Stimulated activated naive CD8-positive, alpha-beta T cell treated with anti-CD3 and anti-CD28 coated beads, Interleukin-15, Interleukin-2, amounts not matched to agents 100 ng/mL and 50 ng/mL, for 24 hours (primary cell): ENCODE measurements around the gene YY1.
"Not testable (repeated sequence)": the region's sequence is repeated elsewhere in the genome, so short reads cannot be mapped to it uniquely, and the experiment has no call there.

Source experiments
- H3K27ac Mint-ChIP-seq: one replicate; pipeline ENCODE4 v1.8.0; 2021; ENCODE audit warnings: mild to moderate bottlenecking, mixed read lengths
- H3K27me3 Mint-ChIP-seq: one replicate; pipeline ENCODE4 v1.8.0; 2021; ENCODE audit warnings: mixed read lengths
- H3K36me3 Mint-ChIP-seq: one replicate; pipeline ENCODE4 v1.8.0; 2021; ENCODE audit warnings: low read depth, mixed read lengths
- H3K4me1 Mint-ChIP-seq: one replicate; pipeline ENCODE4 v1.8.0; 2021; ENCODE audit warnings: low read depth, mixed read lengths
- H3K4me3 Mint-ChIP-seq: one replicate; pipeline ENCODE4 v1.8.0; 2021; ENCODE audit warnings: mild to moderate bottlenecking, mixed read lengths
- H3K9me3 Mint-ChIP-seq: one replicate; pipeline ENCODE4 v1.8.0; 2021; ENCODE audit warnings: mixed read lengths

Gene YY1

GRCh38 chr14:100282766-100283419, 43.9 kb downstream of the YY1 start:
- peaks cover 34% of the 10 kb centered on the region for H3K4me1 Mint-ChIP-seq
- no peaks in the 10 kb centered on the region for H3K9me3 Mint-ChIP-seq
- peak overlapping the region; percentile 55 for H3K27ac Mint-ChIP-seq
- no peak overlapping the region for H3K4me3 Mint-ChIP-seq
- H3K36me3 Mint-ChIP-seq: peaks cover 12% of the 10 kb centered on the region
- no peaks in the 10 kb centered on the region for H3K27me3 Mint-ChIP-seq

DNA sequence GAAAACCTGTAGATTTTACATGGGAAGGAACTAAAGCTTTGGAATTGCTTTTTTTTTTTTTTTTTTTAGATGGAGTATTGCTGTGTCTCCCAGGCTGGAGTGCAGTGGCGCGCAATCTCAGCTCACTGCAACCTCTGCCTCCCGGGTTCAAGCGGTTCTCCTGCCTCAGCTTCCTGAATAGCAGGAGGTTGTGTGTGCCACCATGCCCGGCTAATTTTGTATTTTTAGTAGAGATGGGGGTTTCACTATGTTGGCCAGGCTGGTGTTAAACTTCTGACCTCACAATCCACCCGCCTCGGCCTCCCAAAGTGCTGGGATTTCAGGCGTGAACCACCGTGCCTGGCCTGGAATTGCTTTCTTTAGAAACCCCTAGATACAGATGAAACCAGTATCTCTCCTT, 44.5 kb downstream of the YY1 start:
- H3K4me3 Mint-ChIP-seq, H3K27me3 Mint-ChIP-seq, H3K9me3 Mint-ChIP-seq, H3K27ac Mint-ChIP-seq: not testable (repeated sequence)
- Mint-ChIP-seq H3K36me3 (peaks cover 12% of the 10 kb centered on the region), H3K4me1 (peaks cover 29% of the 10 kb centered on the region)

DNA sequence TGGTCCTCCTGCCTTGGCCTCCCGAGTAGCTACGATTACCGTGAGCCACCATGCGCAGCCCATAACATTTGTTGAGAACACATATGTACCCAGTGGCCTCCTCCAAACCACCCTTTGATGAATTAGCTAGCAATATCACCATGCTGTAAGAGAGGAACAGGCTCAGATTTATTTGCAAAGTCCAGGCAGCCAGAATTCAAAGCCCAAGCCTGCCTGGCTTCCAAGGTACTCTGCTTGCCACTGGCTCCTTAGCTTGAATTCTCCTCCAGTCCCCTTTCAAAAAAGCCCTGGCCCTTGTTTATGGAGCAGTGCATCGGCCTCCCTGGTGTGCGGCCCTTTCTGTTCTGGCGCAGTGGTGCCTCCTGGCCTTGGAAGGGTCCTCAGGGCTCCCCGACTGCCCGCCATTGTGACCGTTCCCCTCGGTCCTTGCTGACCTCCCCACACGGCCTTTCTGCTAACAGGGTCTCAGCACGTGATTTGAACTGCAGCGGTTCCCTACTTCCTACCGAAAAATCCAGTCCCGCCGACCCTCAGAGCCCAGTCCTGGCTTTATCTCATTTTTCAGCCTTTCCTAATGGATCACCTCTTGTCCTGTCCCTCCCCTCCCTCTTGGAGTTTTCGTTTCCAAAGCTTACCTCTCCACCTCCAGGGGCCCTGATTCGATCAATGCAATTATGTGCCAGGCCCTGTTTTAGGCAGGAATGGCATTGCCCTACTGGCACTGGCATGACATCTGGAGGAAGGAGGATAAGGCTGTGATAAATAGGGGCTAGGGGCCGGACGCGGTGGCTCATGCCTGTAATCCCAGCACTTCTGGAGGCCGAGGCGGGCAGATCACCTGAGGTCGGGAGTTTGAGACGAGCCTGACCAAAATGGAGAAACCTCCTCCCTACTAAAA, 45.3 kb downstream of the YY1 start:
- H3K27me3 Mint-ChIP-seq: no peaks in the 10 kb centered on the region
- peaks cover 12% of the 10 kb centered on the region for H3K36me3 Mint-ChIP-seq
- peak overlapping the region; percentile 21 for H3K27ac Mint-ChIP-seq
- H3K9me3 Mint-ChIP-seq: no peaks in the 10 kb centered on the region
- H3K4me1 Mint-ChIP-seq: peaks cover 21% of the 10 kb centered on the region
- H3K4me3 Mint-ChIP-seq: peak overlapping the region; percentile 47

DNA sequence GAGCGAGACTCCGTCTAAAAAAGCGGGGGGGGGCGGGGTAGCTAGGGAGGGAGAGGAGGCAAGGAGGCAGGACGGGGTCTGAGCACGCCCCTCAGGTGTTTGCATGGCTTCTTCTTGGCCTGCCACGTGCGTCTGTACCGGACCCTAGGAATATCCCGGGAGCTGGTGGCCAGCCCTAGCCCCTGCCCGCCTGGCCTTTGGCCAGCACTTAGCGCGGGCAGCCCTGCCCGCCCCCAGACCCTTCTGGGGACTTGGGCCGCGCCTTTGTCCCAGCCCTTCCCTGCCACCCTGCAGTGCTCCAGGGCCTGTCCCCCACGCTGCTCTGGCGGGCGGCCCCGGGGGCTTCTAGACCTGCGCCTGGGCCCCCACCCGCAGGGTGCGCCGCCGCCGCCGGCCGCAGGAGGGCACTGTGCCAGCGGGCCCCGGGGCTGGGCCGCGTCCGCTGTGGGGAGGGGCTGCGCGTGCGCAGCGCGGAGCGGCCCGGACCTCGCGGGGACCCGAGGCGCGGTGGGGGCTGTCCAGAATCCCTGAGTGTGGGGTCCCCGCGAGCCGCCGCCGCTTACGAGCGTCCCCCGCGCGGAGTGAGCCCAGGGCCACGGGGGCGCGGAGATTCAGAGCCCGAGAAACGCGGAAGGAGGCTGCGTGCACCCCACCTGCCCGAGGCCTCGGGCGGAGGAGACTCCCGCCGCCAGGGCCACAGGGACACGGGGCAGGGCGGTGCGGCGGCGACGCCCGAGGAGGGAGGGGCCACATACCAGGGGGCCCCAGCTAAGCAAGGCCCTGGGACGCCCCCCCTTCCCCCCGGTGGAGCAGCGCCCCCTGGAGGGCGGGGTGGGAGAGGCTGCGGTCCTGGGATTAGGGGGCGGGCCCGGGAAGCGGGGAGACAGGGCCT, 46.3 kb downstream of the YY1 start:
- Mint-ChIP-seq H3K4me1 (peaks cover 14% of the 10 kb centered on the region), H3K4me3 (peak overlapping the region; percentile 80), H3K27ac (no peak overlapping the region)

GRCh38 chr14:100285913-100286400, 47.0 kb downstream of the YY1 start:
- Mint-ChIP-seq H3K4me1 (peaks cover 9% of the 10 kb centered on the region), H3K27ac (peak overlapping the region; percentile 75), H3K9me3 (no peaks in the 10 kb centered on the region), H3K4me3 (peak overlapping the region; percentile 80), H3K36me3 (no peaks in the 10 kb centered on the region), H3K27me3 (no peaks in the 10 kb centered on the region)

More for the DNA sequence above, 46.3 kb downstream of the YY1 start:
- Mint-ChIP-seq H3K36me3 (peaks cover 5% of the 10 kb centered on the region), H3K27me3 (no peaks in the 10 kb centered on the region), H3K9me3 (no peaks in the 10 kb centered on the region)

- no peak overlapping the region for H3K4me3 Mint-ChIP-seq
- peaks cover 9% of the 10 kb centered on the region for H3K4me1 Mint-ChIP-seq
- H3K27me3 Mint-ChIP-seq: no peaks in the 10 kb centered on the region
- H3K9me3 Mint-ChIP-seq: no peaks in the 10 kb centered on the region
- H3K36me3 Mint-ChIP-seq: no peaks in the 10 kb centered on the region
- H3K27ac Mint-ChIP-seq: no peak overlapping the region
Observed at GRCh38 chr14:100286484-100287191, 47.7 kb downstream of the YY1 start.

- Mint-ChIP-seq H3K4me3 (no peak overlapping the region), H3K27ac (no peak overlapping the region), H3K36me3 (no peaks in the 10 kb centered on the region)
Observed at GRCh38 chr14:100287202-100287997, 48.5 kb downstream of the YY1 start.

DNA sequence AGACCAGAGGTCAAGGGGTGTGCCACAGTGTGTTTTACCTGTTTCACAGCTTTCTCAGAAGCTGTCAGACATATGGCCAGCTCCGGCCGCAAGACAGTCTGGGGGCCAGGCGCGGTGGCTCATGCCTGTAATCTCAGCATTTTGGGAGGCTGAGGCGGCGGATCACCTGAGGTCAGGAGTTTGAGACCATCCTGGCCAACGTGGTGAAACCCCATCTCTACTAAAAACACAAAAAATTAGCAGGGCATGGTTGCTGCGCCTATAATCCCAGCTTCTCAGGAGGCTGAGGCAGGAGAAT, 49.0 kb downstream of the YY1 start:
- not testable (repeated sequence) for H3K4me3 Mint-ChIP-seq, H3K27ac Mint-ChIP-seq, H3K4me1 Mint-ChIP-seq, H3K27me3 Mint-ChIP-seq, H3K36me3 Mint-ChIP-seq, H3K9me3 Mint-ChIP-seq

More at GRCh38 chr14:100287202-100287997, 48.5 kb downstream of the YY1 start:
- Mint-ChIP-seq H3K9me3 (no peaks in the 10 kb centered on the region), H3K4me1 (peaks cover 9% of the 10 kb centered on the region), H3K27me3 (no peaks in the 10 kb centered on the region)

DNA sequence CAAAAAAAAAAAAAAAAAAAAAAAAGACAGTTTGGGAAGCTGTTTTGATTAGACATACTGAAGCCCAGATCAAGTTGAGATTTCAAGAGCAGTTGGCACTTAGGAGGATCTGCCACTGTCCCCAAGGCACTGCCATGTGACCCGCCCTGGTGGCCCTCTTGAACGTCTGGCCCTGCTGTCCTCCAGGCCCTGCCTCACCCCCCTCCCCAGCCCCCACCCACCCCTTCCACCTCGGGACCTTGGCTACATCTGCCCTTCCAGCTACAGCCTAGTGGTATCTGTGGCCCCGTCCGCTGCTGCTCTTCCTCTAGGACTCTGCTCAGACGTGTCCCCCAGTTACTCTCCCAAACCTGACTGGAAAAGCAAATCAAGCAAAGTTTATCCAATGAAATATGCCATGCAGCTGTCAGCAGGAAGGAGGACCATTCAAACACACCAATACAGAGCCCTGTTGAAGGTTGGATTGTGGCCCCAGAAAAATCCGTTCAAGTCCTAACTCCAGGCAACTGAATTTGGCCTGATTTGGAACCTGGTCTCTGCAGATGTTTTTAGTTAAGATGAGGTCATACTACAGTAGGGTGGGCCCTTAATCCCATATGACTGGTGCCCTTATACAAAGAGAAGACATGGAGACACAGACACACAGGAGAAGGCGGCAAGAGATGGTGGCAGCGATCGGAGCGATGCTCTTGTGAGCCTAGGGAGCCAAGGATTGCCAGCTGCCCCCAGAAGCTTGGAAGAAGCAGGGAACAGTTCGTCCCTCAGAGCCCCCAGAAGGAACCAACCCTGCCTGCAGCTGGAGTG, 49.6 kb downstream of the YY1 start:
- no peaks in the 10 kb centered on the region for H3K9me3 Mint-ChIP-seq
- no peaks in the 10 kb centered on the region for H3K27me3 Mint-ChIP-seq
- H3K4me1 Mint-ChIP-seq: peaks cover 4% of the 10 kb centered on the region
- H3K36me3 Mint-ChIP-seq: no peaks in the 10 kb centered on the region
- H3K4me3 Mint-ChIP-seq: no peak overlapping the region
- no peak overlapping the region for H3K27ac Mint-ChIP-seq

DNA sequence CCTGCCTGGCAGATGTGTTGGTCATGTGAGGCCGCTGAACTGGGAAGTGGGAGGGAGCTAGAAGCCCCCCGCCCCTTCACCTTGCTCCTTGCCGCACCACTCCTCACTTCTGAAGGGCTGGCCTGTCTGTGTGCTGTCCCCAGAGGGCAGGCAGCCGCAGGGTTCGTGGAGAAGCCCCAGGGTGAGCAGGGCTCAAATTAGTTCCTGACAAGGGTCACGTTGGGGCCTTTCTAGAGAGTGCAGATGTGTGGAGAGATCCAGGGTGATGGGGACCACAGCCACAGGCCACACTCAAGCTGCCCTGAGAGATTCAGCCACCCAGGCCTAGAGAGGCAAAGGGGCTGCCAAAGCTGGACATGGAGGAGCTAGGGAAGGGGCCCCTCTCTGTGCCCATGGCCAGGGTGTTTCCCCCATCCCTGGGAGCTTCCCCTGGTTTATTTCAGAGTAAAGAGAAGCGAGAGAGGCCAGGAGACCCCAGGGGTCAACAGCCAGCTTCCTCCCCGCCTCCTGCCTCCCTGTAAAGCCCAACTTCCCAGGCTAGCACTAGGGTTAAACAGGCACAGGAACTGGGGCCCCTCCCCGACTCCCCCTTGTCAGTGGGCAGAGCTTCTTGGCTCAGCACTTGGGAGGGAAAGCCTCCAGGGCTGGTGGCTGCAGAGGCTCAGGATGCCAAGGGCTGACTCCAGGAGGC, 51.1 kb downstream of the YY1 start:
- peaks cover 4% of the 10 kb centered on the region for H3K4me1 Mint-ChIP-seq
- no peak overlapping the region for H3K27ac Mint-ChIP-seq
- no peaks in the 10 kb centered on the region for H3K27me3 Mint-ChIP-seq
- no peak overlapping the region for H3K4me3 Mint-ChIP-seq
- no peaks in the 10 kb centered on the region for H3K9me3 Mint-ChIP-seq
- H3K36me3 Mint-ChIP-seq: no peaks in the 10 kb centered on the region

GRCh38 chr14:100290607-100291304, 51.8 kb downstream of the YY1 start:
- no peaks in the 10 kb centered on the region for H3K9me3 Mint-ChIP-seq
- peaks cover 4% of the 10 kb centered on the region for H3K4me1 Mint-ChIP-seq
- H3K27ac Mint-ChIP-seq: no peak overlapping the region
- H3K27me3 Mint-ChIP-seq: no peaks in the 10 kb centered on the region
- H3K36me3 Mint-ChIP-seq: no peaks in the 10 kb centered on the region
- H3K4me3 Mint-ChIP-seq: no peak overlapping the region

DNA sequence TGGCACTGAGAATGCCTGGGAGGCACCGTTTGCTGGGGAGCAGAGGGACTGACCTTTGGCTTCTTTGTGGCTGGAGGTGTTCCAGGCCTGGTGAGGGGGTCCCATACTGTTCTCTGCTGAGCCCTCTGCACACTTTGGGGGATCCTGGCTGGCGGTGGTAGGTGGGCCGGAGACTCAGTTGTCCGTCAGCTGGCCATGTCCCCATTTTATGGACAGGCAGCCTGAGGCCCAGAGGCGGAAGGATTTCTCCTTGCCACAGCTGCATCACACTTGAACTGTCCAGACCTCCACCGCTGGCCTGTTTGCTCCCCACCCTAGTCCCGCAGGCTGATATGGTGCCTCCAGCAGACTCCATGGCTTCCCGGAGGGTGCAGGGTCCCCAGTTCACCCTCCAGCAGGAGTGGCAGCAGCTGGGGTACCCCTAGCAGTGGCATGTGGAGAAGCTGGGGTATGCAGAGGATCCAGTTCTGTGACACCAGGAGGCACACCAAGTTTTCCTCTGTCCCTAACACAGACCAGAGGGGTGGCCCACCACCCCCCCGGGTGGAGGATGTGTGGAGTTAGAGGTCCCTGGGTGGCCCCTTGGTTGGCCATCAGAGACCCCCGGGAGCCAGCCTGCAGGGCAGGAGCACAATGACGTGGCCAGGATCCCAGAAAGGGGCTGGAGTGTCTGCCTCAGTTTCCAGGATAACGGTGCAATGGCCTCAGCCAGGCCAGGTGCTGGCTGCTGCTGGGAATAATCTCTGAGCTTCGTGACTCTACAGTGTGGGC, 52.5 kb downstream of the YY1 start:
- Mint-ChIP-seq H3K9me3 (no peaks in the 10 kb centered on the region), H3K27ac (no peak overlapping the region), H3K4me3 (no peak overlapping the region), H3K4me1 (no peaks in the 10 kb centered on the region), H3K36me3 (no peaks in the 10 kb centered on the region), H3K27me3 (no peaks in the 10 kb centered on the region)
